Heart left ventricle (tissue), 13 donors: ENCODE results near the gene SEPTIN10.

Source experiments
- POLR2A ChIP-seq, 2 donors: fragments of 450-650 bp; IDR thresholded peaks; one replicate each; pipeline ENCODE4 v1.6.1; 2017; ENCODE audit warnings: antibody characterized with exemption in 2 of 2, mild to moderate bottlenecking in 2 of 2, moderate library complexity in 2 of 2
- TF ChIP-seq, protein P1 (sequence below), 12 donors: fragments of 200-600 bp; sonication (generic) in 4 of 12; IDR thresholded peaks; one replicate each; pipeline versions ENCODE4 v1.5.0 to v1.8.0; 2018 to 2022; ENCODE audit warnings: antibody characterized with exemption in 12 of 12, mild to moderate bottlenecking in 5 of 12
- donor health status: ischemic (EF 13 %, LVEDD 7.1; RV severe dilation, severe dysfunction).
- donor health status: DM: no; HTN: yes; CAD: no.
- donor health status: DM: no; HTN: no; CAD: no.
- donor health status: ischemic (EF 25% LVEDD 6.9; RV normal size, moderate dysfunction).
- donor health status: ischemic (EF 25% LVEDD 5.7; RV mildly dilated, moderate dysfunction).
- donor health status: ischemic (EF 35%, LVEDD 5.7; RV mildly dilated, moderate dysfunction).
- donor health status: nonischemic (EF 11% LVEDD 7.7; RV severe dilation, severe dysfunction).
- donor health status: DM: yes; HTN: yes; CAD: no.
- donor health status: PGD.
- donor health status: ischemic (EF 29% LVEDD 5.4; RV normal size, mild dysfunction).
- donor health status: nonischemic (EF 23%, LVEDD 6.1; RV moderate dilation, normal function).

DNA sequence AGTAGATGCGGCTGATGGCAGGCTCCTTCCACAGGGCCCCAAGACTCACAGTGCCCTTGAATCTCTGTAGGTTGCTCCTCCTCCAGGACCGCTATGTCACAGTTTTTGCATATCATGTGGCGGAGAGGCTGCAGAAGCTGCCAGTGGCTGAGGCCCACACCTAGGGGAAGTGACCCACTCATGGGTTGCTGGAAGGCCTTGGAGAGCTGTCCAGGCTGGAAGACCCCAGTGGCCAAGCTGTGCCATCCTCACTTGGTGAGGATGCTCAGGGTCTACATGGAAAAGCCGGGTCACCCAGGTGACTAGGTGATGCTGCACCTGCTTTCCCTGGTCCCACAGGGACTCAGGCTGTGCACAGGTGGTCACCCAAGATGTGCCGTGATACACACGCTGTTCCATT is 90.6 kb downstream of the SEPTIN10 start:
- TF ChIP-seq, protein P1, sequence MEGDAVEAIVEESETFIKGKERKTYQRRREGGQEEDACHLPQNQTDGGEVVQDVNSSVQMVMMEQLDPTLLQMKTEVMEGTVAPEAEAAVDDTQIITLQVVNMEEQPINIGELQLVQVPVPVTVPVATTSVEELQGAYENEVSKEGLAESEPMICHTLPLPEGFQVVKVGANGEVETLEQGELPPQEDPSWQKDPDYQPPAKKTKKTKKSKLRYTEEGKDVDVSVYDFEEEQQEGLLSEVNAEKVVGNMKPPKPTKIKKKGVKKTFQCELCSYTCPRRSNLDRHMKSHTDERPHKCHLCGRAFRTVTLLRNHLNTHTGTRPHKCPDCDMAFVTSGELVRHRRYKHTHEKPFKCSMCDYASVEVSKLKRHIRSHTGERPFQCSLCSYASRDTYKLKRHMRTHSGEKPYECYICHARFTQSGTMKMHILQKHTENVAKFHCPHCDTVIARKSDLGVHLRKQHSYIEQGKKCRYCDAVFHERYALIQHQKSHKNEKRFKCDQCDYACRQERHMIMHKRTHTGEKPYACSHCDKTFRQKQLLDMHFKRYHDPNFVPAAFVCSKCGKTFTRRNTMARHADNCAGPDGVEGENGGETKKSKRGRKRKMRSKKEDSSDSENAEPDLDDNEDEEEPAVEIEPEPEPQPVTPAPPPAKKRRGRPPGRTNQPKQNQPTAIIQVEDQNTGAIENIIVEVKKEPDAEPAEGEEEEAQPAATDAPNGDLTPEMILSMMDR (IDR thresholded peaks at IDR 0.05): no peak
- no peak for TF ChIP-seq POLR2A (IDR thresholded peaks at IDR 0.05)
